AG04450 (cell line): Measurements from ENCODE around the gene PALM2AKAP2. TPM values are rescaled to one million over a fixed set of nuclear protein-coding genes. Genes with fewer than 3 reads are reported as not detected.

Source experiments
- CTCF ChIA-PET: fragments of 300-600, 350-600 bp; formaldehyde crosslinking; extraction: SDS; loops from one replicate; lab custom pipeline; 2022; ENCODE audit warnings: antibody characterized with exemption, inconsistent platforms; lab: Charles Lee
- POLR2A ChIA-PET: fragments of 350-600 bp; formaldehyde crosslinking; extraction: SDS; loops from one replicate; lab custom pipeline; 2021; ENCODE audit warnings: antibody characterized with exemption, inconsistent platforms; lab: Yijun Ruan, JAX
- DNase-seq: peaks from one replicate; pipeline ENCODE4 v3.0.0-alpha.2; 2011; ENCODE audit warnings: low read depth, low spot score
- H3K27ac ChIP-seq: one replicate; pipeline ENCODE4 v1.5.1; 2012; ENCODE audit warnings: low read depth, low read length, control low read depth
- H3K27me3 ChIP-seq: one replicate; pipeline ENCODE4 v1.6.0; 2012; ENCODE audit warnings: low read length; ENCODE audit not compliant: control insufficient read depth, insufficient read depth
- H3K4me3 ChIP-seq: 2 replicates; pipeline ENCODE4 v1.5.1; 2011; ENCODE audit warnings: mild to moderate bottlenecking, low read depth, low read length, control low read depth
- H3K9me3 ChIP-seq: 2 replicates; pipeline ENCODE4 v1.5.1; 2012; ENCODE audit warnings: low read length; ENCODE audit not compliant: control insufficient read depth, insufficient read depth
- polyA plus RNA-seq: library from polyadenylated mRNA; depleted of rRNA; stranded (reverse); fragments of >200 nt; gene quantifications from 2 replicates; pipeline ENCODE4 v1.2.3, GENCODE V29; 2011
- TF ChIP-seq, protein P1 (sequence below): IDR thresholded peaks from 2 replicates; pipeline ENCODE4 v1.5.1; 2011; ENCODE audit warnings: low read depth, low read length, control low read depth, inconsistent platforms

Gene PALM2AKAP2
- polyA plus RNA-seq, 1 experiment = 4.6 TPM

GRCh38 chr9:109793921-109794320 is 13.9 kb downstream of the PALM2AKAP2 start:
- POLR2A ChIA-PET = no interaction called here
- TF ChIP-seq, protein P1, sequence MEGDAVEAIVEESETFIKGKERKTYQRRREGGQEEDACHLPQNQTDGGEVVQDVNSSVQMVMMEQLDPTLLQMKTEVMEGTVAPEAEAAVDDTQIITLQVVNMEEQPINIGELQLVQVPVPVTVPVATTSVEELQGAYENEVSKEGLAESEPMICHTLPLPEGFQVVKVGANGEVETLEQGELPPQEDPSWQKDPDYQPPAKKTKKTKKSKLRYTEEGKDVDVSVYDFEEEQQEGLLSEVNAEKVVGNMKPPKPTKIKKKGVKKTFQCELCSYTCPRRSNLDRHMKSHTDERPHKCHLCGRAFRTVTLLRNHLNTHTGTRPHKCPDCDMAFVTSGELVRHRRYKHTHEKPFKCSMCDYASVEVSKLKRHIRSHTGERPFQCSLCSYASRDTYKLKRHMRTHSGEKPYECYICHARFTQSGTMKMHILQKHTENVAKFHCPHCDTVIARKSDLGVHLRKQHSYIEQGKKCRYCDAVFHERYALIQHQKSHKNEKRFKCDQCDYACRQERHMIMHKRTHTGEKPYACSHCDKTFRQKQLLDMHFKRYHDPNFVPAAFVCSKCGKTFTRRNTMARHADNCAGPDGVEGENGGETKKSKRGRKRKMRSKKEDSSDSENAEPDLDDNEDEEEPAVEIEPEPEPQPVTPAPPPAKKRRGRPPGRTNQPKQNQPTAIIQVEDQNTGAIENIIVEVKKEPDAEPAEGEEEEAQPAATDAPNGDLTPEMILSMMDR = no peak

DNA sequence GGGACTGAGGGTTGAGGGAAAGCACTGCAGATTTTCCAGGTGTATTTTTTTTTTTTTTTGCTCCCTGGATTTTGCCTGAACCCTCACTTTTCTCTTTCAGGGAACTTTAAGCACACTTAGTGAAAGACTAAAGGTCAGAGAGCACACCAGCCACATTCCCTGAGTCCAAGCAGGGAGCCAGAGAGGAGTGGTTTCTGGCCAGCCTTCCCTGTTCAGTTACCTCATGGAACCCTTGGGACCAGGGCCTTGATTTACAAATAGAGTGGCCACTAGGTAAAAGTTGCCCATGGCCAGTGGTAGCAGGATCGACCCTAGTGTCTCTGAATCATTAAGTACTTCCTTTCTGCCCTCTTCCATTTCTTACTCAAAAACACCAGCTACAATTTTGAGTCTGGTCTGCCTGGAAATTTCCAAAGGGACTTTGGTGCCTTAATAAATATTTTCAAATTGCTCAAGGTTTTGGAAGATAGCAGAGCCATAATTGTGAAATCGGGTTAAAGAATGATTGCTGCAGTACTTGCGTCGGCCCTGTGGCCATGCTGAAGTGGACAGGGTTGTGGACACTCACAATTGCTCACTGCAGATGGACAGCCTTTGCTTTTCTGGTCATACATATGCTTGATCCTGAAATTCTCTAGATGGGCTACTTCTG is 14.5 kb downstream of the PALM2AKAP2 start:
- ChIA-PET CTCF (interaction anchor here (0.9 kb wide), 1 partner anchor 23 kb away, joined by 4 read pairs; no protein-coding TSS in a partner anchor), POLR2A (no interaction called here)
- Histone ChIP-seq H3K27ac (no peak overlapping the region), H3K27me3 (no peaks in the 10 kb centered on the region), H3K9me3 (no peaks in the 10 kb centered on the region), H3K4me3 (no peak overlapping the region)
- DNase-seq = no peak
- TF ChIP-seq, protein P1 = no peak

More at GRCh38 chr9:109793921-109794320, 13.9 kb downstream of the PALM2AKAP2 start:
- Histone ChIP-seq H3K27ac (no peak overlapping the region), H3K27me3 (no peaks in the 10 kb centered on the region), H3K4me3 (no peak overlapping the region), H3K9me3 (no peaks in the 10 kb centered on the region)
- CTCF ChIA-PET = interaction anchor here (0.9 kb wide), 1 partner anchor 24 kb away, joined by 4 read pairs; no protein-coding TSS in a partner anchor
- DNase-seq = no peak

DNA sequence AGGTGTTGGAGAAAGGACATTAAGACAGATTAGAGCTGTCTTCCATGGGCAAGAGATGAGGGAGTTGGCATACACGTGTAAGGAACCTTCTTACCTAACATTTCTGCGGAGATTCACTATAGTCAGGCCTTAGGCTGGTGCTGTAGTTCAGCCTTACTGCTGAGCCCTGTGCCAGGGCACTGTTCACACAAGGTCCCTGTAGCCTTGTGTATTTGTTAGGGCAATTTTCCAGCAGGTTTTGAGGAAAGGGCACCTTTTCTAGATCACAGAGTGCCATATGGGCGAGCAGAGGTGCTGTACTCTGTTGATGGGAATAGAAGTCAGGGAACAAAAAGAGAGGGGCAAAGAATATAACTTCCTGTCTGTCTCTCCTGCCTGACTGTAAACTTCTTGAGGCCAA is 15.6 kb downstream of the PALM2AKAP2 start:
- Histone ChIP-seq H3K4me3 (no peak overlapping the region), H3K27me3 (no peaks in the 10 kb centered on the region), H3K9me3 (no peaks in the 10 kb centered on the region), H3K27ac (no peak overlapping the region)
- CTCF ChIA-PET = interaction anchor here (2.4 kb wide), 1 partner anchor 23 kb away, joined by 7 read pairs; no protein-coding TSS in a partner anchor
- POLR2A ChIA-PET = no interaction called here
- TF ChIP-seq, protein P1 = no peak
- no peak for DNase-seq

DNA sequence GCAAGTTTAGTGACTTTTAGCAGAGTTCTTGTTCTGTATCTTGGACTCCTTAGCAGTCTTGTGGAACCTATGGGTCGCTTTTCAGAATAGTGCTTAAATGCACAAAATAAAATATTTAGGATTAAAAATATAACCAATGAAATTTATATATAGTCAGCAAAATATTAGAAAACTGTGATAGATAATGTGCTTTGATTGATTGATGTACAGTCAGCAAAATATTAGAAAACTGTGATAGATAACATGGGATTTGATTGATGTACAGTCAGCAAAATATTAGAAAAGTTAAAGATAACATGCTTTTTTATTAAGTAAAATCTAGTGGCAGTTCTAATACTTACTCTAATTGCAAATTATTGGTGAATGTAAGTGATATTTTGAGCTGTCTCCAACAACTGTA is 16.1 kb downstream of the PALM2AKAP2 start:
- POLR2A ChIA-PET = no interaction called here
- DNase-seq = no peak

DNA sequence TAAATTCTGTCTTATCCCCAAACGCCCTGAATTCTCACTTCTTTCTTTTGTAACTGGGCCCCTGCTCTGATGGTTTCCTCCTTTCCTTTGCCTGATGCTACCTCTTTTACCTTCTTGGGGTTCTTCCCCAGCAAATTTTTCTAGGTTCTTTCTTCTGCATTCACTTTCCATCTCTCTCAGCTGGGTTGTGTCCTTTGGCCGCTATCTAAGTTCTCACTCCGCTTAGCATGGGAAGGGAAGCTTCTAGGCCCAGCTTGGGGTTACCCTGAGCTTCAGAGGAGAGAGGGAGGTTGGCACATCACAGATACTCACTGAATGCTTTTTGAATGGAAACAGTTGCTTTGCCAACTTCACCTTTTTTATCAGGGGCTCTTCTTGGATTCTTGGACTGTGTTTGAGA is 17.0 kb downstream of the PALM2AKAP2 start:
- H3K27ac ChIP-seq = no peak overlapping the region
- ChIA-PET POLR2A (no interaction called here), CTCF (interaction anchor here (1.1 to 2.4 kb wide), 2 partner anchors 20 to 21 kb away, joined by 4 to 7 read pairs; no protein-coding TSS in a partner anchor)
- TF ChIP-seq, protein P1 = no peak
- H3K4me3 ChIP-seq = no peak overlapping the region
- no peaks in the 10 kb centered on the region for H3K9me3 ChIP-seq
- no peaks in the 10 kb centered on the region for H3K27me3 ChIP-seq
- DNase-seq = no peak

More for the DNA sequence above, 16.1 kb downstream of the PALM2AKAP2 start:
- TF ChIP-seq, protein P1 = no peak
- H3K27ac ChIP-seq = no peak overlapping the region
- H3K4me3 ChIP-seq = no peak overlapping the region
- no peaks in the 10 kb centered on the region for H3K27me3 ChIP-seq
- CTCF ChIA-PET = interaction anchor here (1.1 to 2.4 kb wide), 2 partner anchors 21 to 22 kb away, joined by 4 to 7 read pairs; no protein-coding TSS in a partner anchor
- H3K9me3 ChIP-seq = no peaks in the 10 kb centered on the region
